ENCODE data around the gene TAF4.
"Not testable (repeated sequence)": the region's sequence is repeated elsewhere in the genome, so short reads cannot be mapped to it uniquely, and the experiment has no call there.

Gene TAF4

DNA sequence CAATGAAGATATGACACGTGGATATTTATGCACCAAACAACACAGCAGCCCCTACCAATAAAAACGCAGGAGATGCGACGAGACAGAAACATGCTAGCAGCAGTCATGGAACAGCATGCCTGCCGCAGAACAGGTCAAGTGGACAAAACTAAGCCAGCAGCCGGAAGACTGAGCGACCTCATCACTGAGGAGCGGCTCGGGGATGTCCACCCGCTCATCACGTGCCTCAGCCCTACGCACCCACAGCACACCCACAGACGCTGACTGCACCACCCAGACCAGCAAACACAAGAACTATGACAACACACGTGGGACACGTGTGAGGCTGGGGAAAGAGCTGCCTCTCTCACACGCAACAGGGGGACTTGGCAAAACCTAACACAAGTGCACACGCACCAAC is 81.7 kb downstream of the TAF4 start:
- no peak overlapping the region for H3K4me3 ChIP-seq (ENCODE audit: low read depth, low read length)
- TF ChIP-seq, protein P1, sequence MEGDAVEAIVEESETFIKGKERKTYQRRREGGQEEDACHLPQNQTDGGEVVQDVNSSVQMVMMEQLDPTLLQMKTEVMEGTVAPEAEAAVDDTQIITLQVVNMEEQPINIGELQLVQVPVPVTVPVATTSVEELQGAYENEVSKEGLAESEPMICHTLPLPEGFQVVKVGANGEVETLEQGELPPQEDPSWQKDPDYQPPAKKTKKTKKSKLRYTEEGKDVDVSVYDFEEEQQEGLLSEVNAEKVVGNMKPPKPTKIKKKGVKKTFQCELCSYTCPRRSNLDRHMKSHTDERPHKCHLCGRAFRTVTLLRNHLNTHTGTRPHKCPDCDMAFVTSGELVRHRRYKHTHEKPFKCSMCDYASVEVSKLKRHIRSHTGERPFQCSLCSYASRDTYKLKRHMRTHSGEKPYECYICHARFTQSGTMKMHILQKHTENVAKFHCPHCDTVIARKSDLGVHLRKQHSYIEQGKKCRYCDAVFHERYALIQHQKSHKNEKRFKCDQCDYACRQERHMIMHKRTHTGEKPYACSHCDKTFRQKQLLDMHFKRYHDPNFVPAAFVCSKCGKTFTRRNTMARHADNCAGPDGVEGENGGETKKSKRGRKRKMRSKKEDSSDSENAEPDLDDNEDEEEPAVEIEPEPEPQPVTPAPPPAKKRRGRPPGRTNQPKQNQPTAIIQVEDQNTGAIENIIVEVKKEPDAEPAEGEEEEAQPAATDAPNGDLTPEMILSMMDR (IDR thresholded peaks at IDR 0.05; ENCODE audit: insufficient read depth, low read depth, low read length, missing control alignments): no peak
- DNase-seq (ENCODE audit: low read depth): no peak

DNA sequence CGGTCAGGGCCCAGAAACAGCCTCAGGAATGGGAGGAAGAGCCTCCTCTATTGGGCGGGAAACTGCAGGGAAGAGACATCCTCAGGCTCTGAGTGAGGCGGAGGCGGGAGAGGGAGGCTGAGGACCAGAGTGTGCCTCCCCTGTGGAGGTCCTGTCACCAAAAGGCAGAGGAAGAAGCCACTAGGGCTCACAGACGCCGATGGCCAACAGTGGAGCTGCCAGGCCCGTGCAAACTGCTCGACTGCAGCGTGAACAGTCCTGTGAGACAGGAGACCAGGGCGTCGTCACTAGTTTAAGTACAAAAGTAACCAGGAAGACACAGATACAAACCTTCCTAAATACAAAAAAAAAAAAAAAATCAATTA is 82.7 kb downstream of the TAF4 start:
- no peak for DNase-seq (ENCODE audit: low read depth)
- TF ChIP-seq, protein P1 (IDR thresholded peaks at IDR 0.05; ENCODE audit: insufficient read depth, low read depth, low read length, missing control alignments): no peak

DNA sequence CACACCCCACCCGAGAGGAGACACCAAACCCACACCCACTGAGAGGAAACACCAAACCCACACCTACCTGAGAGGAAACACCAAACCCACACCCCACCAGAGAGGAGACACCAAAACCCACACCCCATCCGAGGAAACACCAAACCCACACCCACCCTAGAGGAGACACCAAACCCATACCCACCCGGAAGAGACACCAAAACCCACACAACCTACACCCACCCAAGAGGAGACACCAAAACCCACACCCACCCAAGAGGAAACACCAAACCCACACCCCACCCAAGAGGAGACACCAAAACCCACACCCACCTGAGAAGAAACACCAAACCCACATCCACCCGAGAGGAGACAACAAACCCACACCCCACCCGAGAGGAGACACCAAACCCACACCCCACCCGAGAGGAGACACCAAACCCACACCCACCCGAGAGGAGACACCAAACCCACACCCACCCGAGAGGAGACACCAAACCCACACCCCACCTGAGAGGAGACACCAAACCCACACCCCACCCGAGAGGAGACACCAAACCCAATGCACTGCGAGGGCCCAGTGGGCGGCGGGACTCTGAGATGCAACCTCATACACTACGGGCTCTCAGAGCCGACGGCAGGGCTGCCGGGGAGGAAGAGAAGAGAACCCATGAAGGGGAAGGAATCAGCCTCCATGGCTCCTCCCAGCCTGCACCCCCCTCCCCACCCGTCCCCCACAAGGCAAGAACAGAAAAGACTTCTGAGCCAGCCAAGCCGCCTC is 83.3 kb downstream of the TAF4 start:
- no peak overlapping the region for H3K4me3 ChIP-seq (ENCODE audit: low read depth, low read length)
- no peak for DNase-seq (ENCODE audit: low read depth)
- TF ChIP-seq, protein P1 (IDR thresholded peaks at IDR 0.05; ENCODE audit: insufficient read depth, low read depth, low read length, missing control alignments): no peak

More for the DNA sequence above, 82.7 kb downstream of the TAF4 start:
- H3K4me3 ChIP-seq (ENCODE audit: low read depth, low read length): no peak overlapping the region

DNA sequence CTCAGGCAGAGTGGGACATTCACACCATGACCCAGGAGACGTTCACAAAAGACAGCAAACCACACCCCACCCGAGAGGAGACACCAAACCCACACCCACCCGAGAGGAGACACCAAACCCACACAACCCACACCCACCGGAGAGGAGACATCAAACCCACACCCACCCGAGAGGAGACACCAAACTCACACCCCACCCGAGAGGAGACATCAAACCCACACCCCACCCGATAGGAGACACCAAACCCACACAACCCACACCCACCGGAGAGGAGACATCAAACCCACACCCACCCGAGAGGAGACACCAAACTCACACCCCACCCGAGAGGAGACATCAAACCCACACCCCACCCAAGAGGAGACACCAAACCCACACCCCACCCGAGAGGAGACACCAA is 84.0 kb downstream of the TAF4 start:
- DNase-seq (ENCODE audit: low read depth); H3K4me3 ChIP-seq (ENCODE audit: low read depth, low read length): not testable (repeated sequence)

DNA sequence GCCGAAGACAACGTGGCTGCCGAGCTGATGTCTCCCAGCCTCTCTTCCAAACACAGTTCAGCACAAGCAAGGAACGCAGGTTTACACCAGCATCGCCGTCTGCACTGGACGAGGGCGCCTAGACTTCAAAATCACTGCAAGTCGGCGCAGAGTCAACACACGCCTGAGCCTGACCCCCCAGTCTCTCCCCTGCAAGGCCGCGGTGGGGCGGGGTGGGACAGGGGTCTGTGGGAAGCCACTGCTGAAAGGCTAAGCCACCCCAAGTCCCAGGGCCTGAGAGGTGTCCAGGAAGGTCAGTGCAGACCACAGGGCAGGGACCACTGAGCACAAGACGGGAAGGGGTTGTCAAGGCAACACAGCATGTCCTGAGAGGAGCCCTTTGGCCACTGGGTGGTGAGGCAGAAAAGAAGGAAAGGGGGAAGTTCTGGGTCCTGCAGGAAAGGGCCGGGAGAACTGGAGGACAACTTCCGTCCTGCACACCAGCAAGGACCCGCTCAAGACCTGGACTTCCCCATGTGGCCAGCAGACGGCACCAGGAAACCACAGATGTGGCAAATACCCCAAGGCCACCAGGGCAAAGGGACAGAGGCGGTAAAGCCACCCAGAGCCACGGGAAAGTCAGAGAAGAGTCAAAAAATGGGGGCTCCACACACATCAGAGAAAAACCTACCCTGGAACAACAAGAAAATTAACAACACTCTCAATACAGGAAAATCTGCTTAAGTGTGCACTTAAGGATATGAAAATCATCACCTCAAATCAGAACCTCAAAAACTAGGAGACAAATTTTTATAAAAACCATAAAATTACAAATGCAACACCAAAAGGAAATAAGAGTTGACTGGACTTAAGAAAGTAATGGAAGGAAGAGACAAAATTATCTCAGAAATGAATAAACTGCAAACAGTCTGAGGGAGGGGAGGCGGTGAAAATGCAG is 84.8 kb downstream of the TAF4 start:
- peak; percentile 24 for DNase-seq (ENCODE audit: low read depth)
- TF ChIP-seq, protein P1 (IDR thresholded peaks at IDR 0.05; ENCODE audit: insufficient read depth, low read depth, low read length, missing control alignments): peak; percentile 22
- no peak overlapping the region for H3K4me3 ChIP-seq (ENCODE audit: low read depth, low read length)

DNA sequence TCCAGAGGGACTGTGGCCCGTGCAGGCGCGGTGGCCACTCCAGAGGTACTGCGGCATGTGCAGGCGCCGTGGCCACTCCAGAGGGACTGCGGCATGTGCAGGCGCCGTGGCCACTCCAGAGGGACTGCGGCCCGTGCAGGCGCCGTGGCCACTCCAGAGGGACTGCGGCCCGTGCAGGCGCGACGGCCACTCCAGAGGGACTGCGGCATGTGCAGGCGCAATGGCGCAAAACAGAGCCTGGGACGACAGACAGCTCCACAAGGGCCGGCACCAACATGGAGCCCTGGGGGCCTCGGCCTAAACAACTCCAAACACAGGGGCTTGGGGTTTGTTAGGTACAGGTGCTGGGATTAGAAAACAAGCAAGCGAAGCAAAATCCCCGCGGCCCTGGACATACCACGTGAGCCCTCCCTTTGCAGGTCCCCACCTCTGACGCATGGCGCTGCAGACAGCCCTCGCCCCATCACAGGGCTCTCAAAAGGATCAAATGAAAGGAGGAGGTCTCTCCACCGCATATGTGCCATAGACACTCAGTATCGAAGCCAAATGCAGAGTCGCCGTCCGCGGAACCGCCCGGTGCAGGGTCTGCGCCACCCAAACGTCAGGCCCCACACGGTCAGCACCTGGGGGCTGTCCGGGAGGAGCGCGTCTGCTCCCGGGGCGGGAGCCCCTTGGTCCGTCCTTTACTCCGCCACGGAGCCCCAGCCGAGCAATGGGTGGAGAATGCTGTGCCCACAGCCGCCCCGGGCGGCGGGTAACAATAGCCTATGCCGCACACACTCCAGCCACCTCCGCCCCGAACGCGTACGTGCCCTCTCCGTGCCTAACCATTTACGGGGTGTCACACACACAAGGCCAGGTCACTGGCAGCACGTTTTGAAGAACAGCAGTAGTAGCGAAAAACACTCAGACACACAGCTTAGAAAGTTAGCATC is 85.7 kb downstream of the TAF4 start:
- no peak overlapping the region for H3K4me3 ChIP-seq (ENCODE audit: low read depth, low read length)
- no peak for DNase-seq (ENCODE audit: low read depth)
- TF ChIP-seq, protein P1 (IDR thresholded peaks at IDR 0.05; ENCODE audit: insufficient read depth, low read depth, low read length, missing control alignments): no peak

Data from GM12865 (cell line).